Bronchial epithelial cell (primary cell): Measurements from ENCODE around the gene C14orf93. TPM values are rescaled to one million over a fixed set of nuclear protein-coding genes. Genes with fewer than 3 reads are reported as not detected.

Source experiments
- DNase-seq: peaks from one replicate; pipeline ENCODE4 v3.0.0-alpha.2; 2010; ENCODE audit warnings: low read depth
- FAIRE-seq: peaks from 2 replicates; lab custom pipeline; 2011; peaks lifted over from hg19 to GRCh38; lab: Jason Lieb, UNC
- H3K27me3 ChIP-seq: 2 replicates; pipeline ENCODE4 v1.5.1; 2011; ENCODE audit warnings: low read length; ENCODE audit not compliant: control insufficient read depth, insufficient read depth
- H3K36me3 ChIP-seq: 2 replicates; pipeline ENCODE4 v1.5.1; 2011; ENCODE audit warnings: low read length; ENCODE audit not compliant: control insufficient read depth, insufficient read depth
- H3K4me3 ChIP-seq: 2 replicates; pipeline ENCODE4 v1.5.1; 2011; ENCODE audit warnings: mild to moderate bottlenecking, low read depth, low read length, control low read depth
- total RNA-seq: library from RNA; depleted of rRNA; stranded (reverse); fragments of >200 nt; gene quantifications from 2 replicates; pipeline ENCODE4 v1.2.1, GENCODE V29; 2014
- TF ChIP-seq, protein P1 (sequence below): IDR thresholded peaks from 2 replicates; pipeline ENCODE4 v1.5.1; 2011; ENCODE audit warnings: mild to moderate bottlenecking, moderate library complexity, low read length, control low read depth, inconsistent platforms; ENCODE audit not compliant: insufficient read depth, severe bottlenecking

Gene C14orf93
- total RNA-seq, 1 donor from 2014 or later = 7.4 TPM

GRCh38 chr14:23052671-23053070 is 42.7 kb upstream of the C14orf93 start:
- no peaks in the 10 kb centered on the region for H3K27me3 ChIP-seq
- H3K36me3 ChIP-seq = no peaks in the 10 kb centered on the region
- TF ChIP-seq, protein P1, sequence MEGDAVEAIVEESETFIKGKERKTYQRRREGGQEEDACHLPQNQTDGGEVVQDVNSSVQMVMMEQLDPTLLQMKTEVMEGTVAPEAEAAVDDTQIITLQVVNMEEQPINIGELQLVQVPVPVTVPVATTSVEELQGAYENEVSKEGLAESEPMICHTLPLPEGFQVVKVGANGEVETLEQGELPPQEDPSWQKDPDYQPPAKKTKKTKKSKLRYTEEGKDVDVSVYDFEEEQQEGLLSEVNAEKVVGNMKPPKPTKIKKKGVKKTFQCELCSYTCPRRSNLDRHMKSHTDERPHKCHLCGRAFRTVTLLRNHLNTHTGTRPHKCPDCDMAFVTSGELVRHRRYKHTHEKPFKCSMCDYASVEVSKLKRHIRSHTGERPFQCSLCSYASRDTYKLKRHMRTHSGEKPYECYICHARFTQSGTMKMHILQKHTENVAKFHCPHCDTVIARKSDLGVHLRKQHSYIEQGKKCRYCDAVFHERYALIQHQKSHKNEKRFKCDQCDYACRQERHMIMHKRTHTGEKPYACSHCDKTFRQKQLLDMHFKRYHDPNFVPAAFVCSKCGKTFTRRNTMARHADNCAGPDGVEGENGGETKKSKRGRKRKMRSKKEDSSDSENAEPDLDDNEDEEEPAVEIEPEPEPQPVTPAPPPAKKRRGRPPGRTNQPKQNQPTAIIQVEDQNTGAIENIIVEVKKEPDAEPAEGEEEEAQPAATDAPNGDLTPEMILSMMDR = no peak
- H3K4me3 ChIP-seq = no peak overlapping the region
- no peak for DNase-seq
- peak; percentile 47 for FAIRE-seq

DNA sequence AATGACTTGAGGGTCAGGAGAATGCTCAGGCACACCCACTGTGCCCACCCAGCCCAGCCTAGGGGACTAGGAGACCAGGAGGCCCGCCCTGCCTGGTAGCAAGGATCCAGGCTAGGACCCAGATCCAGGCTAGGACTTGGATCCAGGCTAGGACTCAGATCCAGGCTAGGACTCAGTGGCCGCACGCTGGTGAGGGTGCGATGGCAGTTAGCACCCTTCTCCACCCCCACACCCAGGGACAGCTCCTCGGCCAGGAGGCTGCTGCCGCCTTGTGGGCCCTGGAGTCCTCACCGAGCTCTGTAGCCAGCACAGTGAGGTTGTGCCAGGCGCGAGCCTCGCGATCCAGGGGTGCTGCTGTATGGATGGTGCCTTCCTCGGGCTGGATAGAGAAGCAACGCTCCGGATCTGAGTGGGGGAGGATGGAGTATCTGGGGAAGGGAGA is 42.3 kb upstream of the C14orf93 start:
- Histone ChIP-seq H3K4me3 (no peak overlapping the region), H3K27me3 (no peaks in the 10 kb centered on the region), H3K36me3 (no peaks in the 10 kb centered on the region)
- TF ChIP-seq, protein P1 = peak; percentile 38
- FAIRE-seq = no peak
- DNase-seq = no peak

- TF ChIP-seq, protein P1 = no peak
- DNase-seq = no peak
- Histone ChIP-seq H3K36me3 (no peaks in the 10 kb centered on the region), H3K27me3 (no peaks in the 10 kb centered on the region), H3K4me3 (no peak overlapping the region)
- no peak for FAIRE-seq
Measured at GRCh38 chr14:23051141-23052057, 41.5 kb upstream of the C14orf93 start.

GRCh38 chr14:23049011-23049410 is 39.1 kb upstream of the C14orf93 start:
- no peak overlapping the region for H3K4me3 ChIP-seq
- no peaks in the 10 kb centered on the region for H3K36me3 ChIP-seq
- no peaks in the 10 kb centered on the region for H3K27me3 ChIP-seq
- DNase-seq (no peak), FAIRE-seq (no peak)
- TF ChIP-seq, protein P1 = no peak

DNA sequence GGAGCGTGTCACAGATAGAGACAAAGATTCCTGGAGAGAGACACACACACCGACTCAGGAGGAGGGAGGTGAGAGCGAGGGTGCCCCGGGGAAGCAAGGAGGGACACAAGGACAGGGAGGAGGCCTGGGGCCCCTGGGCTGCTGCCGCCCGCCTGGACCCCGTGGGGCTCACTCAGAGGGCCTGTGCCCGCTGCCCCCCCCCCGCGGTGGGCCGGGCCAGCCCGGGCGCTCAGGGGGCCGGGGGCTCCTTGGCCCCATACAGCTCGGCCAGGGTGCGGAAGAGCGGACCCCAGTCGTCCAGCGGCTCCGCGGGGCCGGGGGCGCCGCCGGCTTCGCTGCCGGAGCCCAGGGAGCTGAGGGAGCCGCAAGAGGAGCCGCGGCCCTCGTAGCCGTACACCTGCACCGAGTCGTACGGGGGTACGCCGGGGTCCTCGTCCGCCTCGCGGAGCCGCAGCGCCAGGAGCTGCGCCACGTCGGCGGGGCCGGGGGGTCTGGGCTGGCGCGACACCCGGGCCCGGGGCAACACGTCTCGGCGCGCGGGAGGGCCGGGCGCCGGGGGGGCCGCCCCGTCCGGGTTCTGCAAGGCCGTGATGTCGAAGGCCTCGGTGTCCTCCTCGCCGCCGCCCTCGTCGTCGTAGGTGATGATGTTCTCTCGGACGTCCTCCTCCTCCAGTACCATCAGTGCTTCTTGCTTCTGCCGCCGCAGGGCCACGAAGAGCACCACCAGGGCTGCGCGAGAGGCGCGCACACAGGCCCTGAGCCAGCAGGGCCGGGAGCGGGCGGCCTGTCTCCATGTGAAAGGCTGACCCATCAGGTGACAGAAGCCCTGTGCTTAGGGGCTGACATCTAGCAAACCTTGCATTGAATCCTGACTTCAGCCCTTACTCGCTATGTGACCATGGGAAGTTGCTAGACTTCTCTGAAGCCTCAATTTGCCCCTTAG is 38.1 kb upstream of the C14orf93 start:
- FAIRE-seq (no peak), DNase-seq (no peak)

More for the DNA sequence above, 38.1 kb upstream of the C14orf93 start:
- TF ChIP-seq, protein P1 = no peak
- H3K36me3 ChIP-seq = no peaks in the 10 kb centered on the region
- no peaks in the 10 kb centered on the region for H3K27me3 ChIP-seq
- no peak overlapping the region for H3K4me3 ChIP-seq
